ENCODE data around the gene TIMP4.

GRCh38 chr3:12187448-12188327 is 29.0 kb upstream of the TIMP4 start:
- TF ChIP-seq, protein P1, sequence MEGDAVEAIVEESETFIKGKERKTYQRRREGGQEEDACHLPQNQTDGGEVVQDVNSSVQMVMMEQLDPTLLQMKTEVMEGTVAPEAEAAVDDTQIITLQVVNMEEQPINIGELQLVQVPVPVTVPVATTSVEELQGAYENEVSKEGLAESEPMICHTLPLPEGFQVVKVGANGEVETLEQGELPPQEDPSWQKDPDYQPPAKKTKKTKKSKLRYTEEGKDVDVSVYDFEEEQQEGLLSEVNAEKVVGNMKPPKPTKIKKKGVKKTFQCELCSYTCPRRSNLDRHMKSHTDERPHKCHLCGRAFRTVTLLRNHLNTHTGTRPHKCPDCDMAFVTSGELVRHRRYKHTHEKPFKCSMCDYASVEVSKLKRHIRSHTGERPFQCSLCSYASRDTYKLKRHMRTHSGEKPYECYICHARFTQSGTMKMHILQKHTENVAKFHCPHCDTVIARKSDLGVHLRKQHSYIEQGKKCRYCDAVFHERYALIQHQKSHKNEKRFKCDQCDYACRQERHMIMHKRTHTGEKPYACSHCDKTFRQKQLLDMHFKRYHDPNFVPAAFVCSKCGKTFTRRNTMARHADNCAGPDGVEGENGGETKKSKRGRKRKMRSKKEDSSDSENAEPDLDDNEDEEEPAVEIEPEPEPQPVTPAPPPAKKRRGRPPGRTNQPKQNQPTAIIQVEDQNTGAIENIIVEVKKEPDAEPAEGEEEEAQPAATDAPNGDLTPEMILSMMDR (conservative IDR thresholded peaks at IDR 0.05): no peak
- TF ChIP-seq EZH2 (IDR thresholded peaks at IDR 0.05; ENCODE audit: low read depth): no peak
